Colonic mucosa (tissue), 4 donors: ENCODE measurements around the gene REM2. TPM values are rescaled to one million over a fixed set of nuclear protein-coding genes. Genes with fewer than 3 reads are reported as not detected.

Source experiments
- DNase-seq: peaks from one replicate; pipeline ENCODE4 v3.0.0-alpha.2; 2020
- H3K27ac ChIP-seq: fragments of 200-600 bp; one replicate; pipeline ENCODE4 v1.8.0; 2021
- H3K27me3 ChIP-seq: fragments of 200-600 bp; one replicate; pipeline ENCODE4 v1.8.0; 2021
- H3K36me3 ChIP-seq: fragments of 200-600 bp; one replicate; pipeline ENCODE4 v1.8.0; 2021
- H3K4me1 ChIP-seq: fragments of 200-600 bp; one replicate; pipeline ENCODE4 v1.8.0; 2021; ENCODE audit warnings: mild to moderate bottlenecking
- H3K4me3 ChIP-seq: fragments of 200-600 bp; one replicate; pipeline ENCODE4 v1.8.0; 2021
- H3K9ac ChIP-seq, 2 donors: one replicate each; pipeline ENCODE4 v1.7.0; 2013; ENCODE audit warnings: control low read depth in 2 of 2, low read depth in 2 of 2, low read length in 2 of 2
- H3K9me3 ChIP-seq: fragments of 200-600 bp; one replicate; pipeline ENCODE4 v1.8.0; 2021
- CTCF ChIP-seq: fragments of 200-600 bp; IDR thresholded peaks from one replicate; pipeline ENCODE4 v1.8.0; 2022; ENCODE audit warnings: antibody characterized with exemption, mild to moderate bottlenecking
- intact Hi-C: fragments of 100-400 bp; cut with DNase I; formaldehyde crosslinking; loops from one replicate; pipeline ENCODE4 v1.14.1; 2022
- total RNA-seq, 2 donors: library from RNA; stranded (reverse); fragmentation: NEBNext Ultra II Directional in 1 of 2; extraction: Animal tissue kit (Norgen Biotek cat#: 25700) in 1 of 2; gene quantifications; one replicate each; pipeline ENCODE4 v1.2.1, GENCODE V29; 2021
- donor health status: healthy.
- donor health status: DM: no; HTN: no; CAD: no.
- donor health status: DM: no; HTN: no; CAD: no.

Gene REM2
- total RNA-seq, 2 donors from 2014 or later = 0.24 to 0.30 TPM

- Histone ChIP-seq H3K27me3 (no peaks in the 10 kb centered on the region), H3K9ac (no peak overlapping the region), H3K4me1 (no peaks in the 10 kb centered on the region), H3K27ac (no peak overlapping the region), H3K9me3 (no peaks in the 10 kb centered on the region), H3K36me3 (peaks cover 15% of the 10 kb centered on the region), H3K4me3 (no peak overlapping the region)
- intact Hi-C loops = no loop called here
- no peak for DNase-seq
- TF ChIP-seq CTCF = no peak
These were observed 15.5 kb downstream of the REM2 start for GRCh38 chr14:22898302-22899090.

DNA sequence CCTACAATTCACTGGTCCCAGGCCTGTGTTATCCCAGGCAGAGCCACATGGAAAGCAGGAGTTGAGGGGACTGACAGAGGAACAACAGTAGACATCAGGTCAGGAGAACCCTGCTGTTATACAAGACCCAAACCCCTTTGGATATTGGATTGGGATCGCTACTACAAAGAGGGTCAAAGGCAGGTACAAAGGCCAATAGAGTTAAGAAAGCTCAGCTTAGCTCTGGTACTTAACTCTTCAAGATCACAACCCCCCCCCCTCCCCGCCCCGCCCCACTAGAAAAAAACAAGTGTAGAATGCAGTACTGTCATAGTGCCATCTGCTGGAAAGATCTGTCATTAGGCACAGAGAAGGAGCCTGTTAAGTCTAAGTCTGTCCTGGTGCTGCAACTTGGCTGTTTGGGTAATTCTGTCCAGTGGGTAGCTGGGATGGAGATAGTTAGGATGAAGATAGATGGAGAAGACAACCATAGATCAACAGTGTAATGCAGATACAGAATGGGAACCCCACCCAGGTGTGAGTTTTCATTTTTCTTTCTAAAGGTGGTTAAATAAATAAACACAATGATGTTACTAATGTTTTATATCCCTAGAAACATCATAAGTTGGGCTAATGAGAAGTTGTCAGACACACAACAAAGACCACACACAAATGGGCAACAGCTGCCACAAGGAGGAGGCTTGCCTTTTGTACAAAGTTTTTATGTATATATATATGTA, 17.2 kb downstream of the REM2 start:
- Histone ChIP-seq H3K9me3 (no peaks in the 10 kb centered on the region), H3K27ac (peak overlapping the region; percentile 14), H3K9ac (no peak overlapping the region), H3K4me1 (no peaks in the 10 kb centered on the region), H3K36me3 (peaks cover 24% of the 10 kb centered on the region), H3K4me3 (no peak overlapping the region), H3K27me3 (no peaks in the 10 kb centered on the region)
- peak; percentile 39 for TF ChIP-seq CTCF
- intact Hi-C loops = no loop called here
- DNase-seq = peak; percentile 55

GRCh38 chr14:22901799-22902198, 18.8 kb downstream of the REM2 start:
- H3K36me3 ChIP-seq = peaks cover 33% of the 10 kb centered on the region
- intact Hi-C loops = no loop called here

DNA sequence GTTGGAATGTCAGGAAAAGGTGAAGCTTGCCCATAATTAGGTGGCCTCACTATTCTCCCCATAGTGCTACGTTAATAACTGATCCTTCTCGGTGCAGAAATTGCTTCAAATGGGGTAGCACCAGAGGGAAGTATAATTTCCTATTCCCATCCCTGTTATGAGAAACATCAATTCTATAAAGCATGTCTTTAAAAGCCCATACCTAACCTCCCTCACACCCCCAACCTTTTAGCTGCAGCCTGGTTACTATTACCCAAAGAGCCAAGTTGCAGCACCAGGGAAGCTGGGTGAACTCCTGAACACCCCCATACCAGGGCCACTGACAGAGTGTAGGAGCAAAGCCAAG, 20.7 kb downstream of the REM2 start:
- H3K27ac ChIP-seq = no peak overlapping the region
- peaks cover 37% of the 10 kb centered on the region for H3K36me3 ChIP-seq
- no peaks in the 10 kb centered on the region for H3K27me3 ChIP-seq
- H3K9ac ChIP-seq = no peak overlapping the region
- no peak for TF ChIP-seq CTCF
- DNase-seq = no peak
- H3K4me1 ChIP-seq = no peaks in the 10 kb centered on the region
- no peaks in the 10 kb centered on the region for H3K9me3 ChIP-seq
- H3K4me3 ChIP-seq = no peak overlapping the region
- intact Hi-C loops = no loop called here

More at GRCh38 chr14:22901799-22902198, 18.8 kb downstream of the REM2 start:
- H3K9me3 ChIP-seq = no peaks in the 10 kb centered on the region
- no peak overlapping the region for H3K9ac ChIP-seq
- DNase-seq = no peak
- no peaks in the 10 kb centered on the region for H3K27me3 ChIP-seq
- no peak for TF ChIP-seq CTCF
- no peak overlapping the region for H3K27ac ChIP-seq
- H3K4me1 ChIP-seq = no peaks in the 10 kb centered on the region
- H3K4me3 ChIP-seq = no peak overlapping the region

DNA sequence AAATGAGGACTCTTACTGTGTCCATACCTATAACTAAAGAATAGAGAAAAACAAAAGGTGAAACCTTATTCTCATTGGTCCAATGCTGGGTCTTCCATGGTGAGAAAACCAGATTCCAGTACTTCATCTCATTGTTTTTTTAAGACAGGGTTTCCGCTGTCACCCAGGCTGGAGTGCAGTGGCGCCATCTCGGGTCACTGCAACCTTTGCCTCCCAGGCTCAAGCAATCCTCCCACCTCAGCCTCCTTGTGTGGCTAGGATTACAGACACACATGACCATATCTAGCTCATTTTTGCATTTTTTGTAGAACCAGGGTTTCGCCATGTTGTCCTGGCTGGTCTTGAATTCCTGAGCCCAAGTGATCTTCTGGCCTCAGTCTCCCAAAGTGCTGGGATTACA, 22.6 kb downstream of the REM2 start:
- no peak for TF ChIP-seq CTCF
- intact Hi-C loops = no loop called here
- Histone ChIP-seq H3K9me3 (no peaks in the 10 kb centered on the region), H3K4me1 (no peaks in the 10 kb centered on the region), H3K9ac (no peak overlapping the region), H3K36me3 (peaks cover 39% of the 10 kb centered on the region), H3K27ac (no peak overlapping the region), H3K4me3 (no peak overlapping the region), H3K27me3 (no peaks in the 10 kb centered on the region)
- no peak for DNase-seq
